H1 (cell line): ENCODE data around the gene PSD2. TPM values are rescaled to one million over a fixed set of nuclear protein-coding genes. Genes with fewer than 3 reads are reported as not detected.

ENCODE experiments used
- CTCF ChIA-PET: fragments of 300-600 bp; sonication (Branson Sonifier 250); formaldehyde crosslinking; loops from one replicate; lab custom pipeline; 2021; ENCODE audit not compliant: partially characterized antibody; lab: Charles Lee
- POLR2A ChIA-PET: fragments of 300-600 bp; sonication (Branson Sonifier 250); formaldehyde crosslinking; loops from one replicate; lab custom pipeline; 2021; ENCODE audit warnings: inconsistent platforms; ENCODE audit not compliant: partially characterized antibody; lab: Charles Lee
- DNase-seq, 2 experiments: peaks; one replicate each; pipeline versions ENCODE4 v3.0.0 to v3.0.0-alpha.2; 2010 to 2022; ENCODE audit warnings: low spot score in 2 of 2, low read depth in 1 of 2, mixed read lengths in 1 of 2
- FAIRE-seq: peaks from 2 replicates; lab custom pipeline; 2011; peaks lifted over from hg19 to GRCh38; lab: Jason Lieb, UNC
- H2AFZ ChIP-seq: 2 replicates; pipeline ENCODE4 v1.8.1; 2012; ENCODE audit warnings: low read length, inconsistent platforms
- H2AK5ac ChIP-seq: 2 replicates; pipeline ENCODE4 v1.6.1; 2013; ENCODE audit warnings: low read depth, low read length
- H2BK120ac ChIP-seq: replicated peaks from 2 replicates; pipeline ENCODE3; 2013; ENCODE audit warnings: low read depth, low read length, inconsistent platforms
- H2BK12ac ChIP-seq: 2 replicates; pipeline ENCODE4 v1.6.1; 2013; ENCODE audit warnings: low read depth, low read length
- H2BK15ac ChIP-seq: 2 replicates; pipeline ENCODE4 v1.6.1; 2013; ENCODE audit warnings: low read length
- H2BK20ac ChIP-seq: 2 replicates; pipeline ENCODE4 v1.6.1; 2013; ENCODE audit warnings: low read length
- H2BK5ac ChIP-seq: 2 replicates; pipeline ENCODE4 v1.6.1; 2013; ENCODE audit warnings: low read depth, low read length
- H3K14ac ChIP-seq: 2 replicates; pipeline ENCODE4 v1.6.1; 2013; ENCODE audit warnings: inconsistent platforms; ENCODE audit not compliant: insufficient read length
- H3K18ac ChIP-seq: 2 replicates; pipeline ENCODE4 v1.6.1; 2013; ENCODE audit warnings: low read length; ENCODE audit errors: extremely low read depth
- H3K23ac ChIP-seq: 2 replicates; pipeline ENCODE4 v1.6.1; 2013; ENCODE audit warnings: inconsistent platforms; ENCODE audit not compliant: insufficient read length
- H3K23me2 ChIP-seq: 2 replicates; pipeline ENCODE4 v1.6.1; 2013; ENCODE audit warnings: low read depth, low read length
- H3K27ac ChIP-seq: 2 replicates; pipeline ENCODE4 v1.6.1; 2011; ENCODE audit warnings: low read depth, low read length, inconsistent platforms
- H3K27me3 ChIP-seq, 4 experiments: replicated peaks in 1 of 4; 1 replicate in 1 of 4; 2 replicates in 3 of 4; pipeline versions ENCODE4 v1.6.1 to v1.8.1; 2011 to 2013; ENCODE audit warnings: low read length in 3 of 4, mild to moderate bottlenecking in 3 of 4, inconsistent platforms in 2 of 4, mixed read lengths in 2 of 4, moderate library complexity in 1 of 4; ENCODE audit not compliant: control insufficient read depth in 3 of 4, insufficient read depth in 3 of 4; ENCODE audit errors: extremely low read depth in 1 of 4
- H3K36me3 ChIP-seq, 4 experiments: 2 replicates each; pipeline versions ENCODE4 v1.6.1 to v1.8.1; 2011 to 2013; ENCODE audit warnings: mild to moderate bottlenecking in 4 of 4, low read length in 3 of 4, moderate library complexity in 2 of 4, control low read depth in 1 of 4, inconsistent platforms in 1 of 4; ENCODE audit not compliant: insufficient read depth in 4 of 4, control insufficient read depth in 2 of 4
- H3K4ac ChIP-seq: replicated peaks from 2 replicates; pipeline ENCODE3; 2013; ENCODE audit warnings: low read length, low read depth, mixed read lengths, inconsistent platforms; ENCODE audit not compliant: insufficient read length
- H3K4me1 ChIP-seq, 4 experiments: replicated peaks in 1 of 4; 1 replicate in 1 of 4; 2 replicates in 3 of 4; pipeline versions ENCODE4 v1.6.1 to v1.8.1; 2011 to 2013; ENCODE audit warnings: low read length in 3 of 4, inconsistent platforms in 2 of 4, mixed read lengths in 1 of 4; ENCODE audit not compliant: insufficient read depth in 4 of 4, control insufficient read depth in 3 of 4
- H3K4me2 ChIP-seq, 2 experiments: 2 replicates each; pipeline versions ENCODE4 v1.6.1 to v1.8.1; 2011 to 2013; ENCODE audit warnings: low read depth in 2 of 2, low read length in 2 of 2, control low read depth in 1 of 2, inconsistent platforms in 1 of 2, mild to moderate bottlenecking in 1 of 2; ENCODE audit not compliant: insufficient read depth in 1 of 2
- H3K4me3 ChIP-seq, 4 experiments: fragments of 200-600, 300-600 bp in 1 of 4; sonication (generic), shearing (Covaris generic), sonication (Bioruptor Twin) in 1 of 4; 2 replicates each; pipeline versions ENCODE4 v1.5.1 to v1.8.1; 2011 to 2016; ENCODE audit warnings: low read length in 4 of 4, low read depth in 3 of 4, control low read depth in 2 of 4, inconsistent platforms in 2 of 4, mild to moderate bottlenecking in 2 of 4, mixed read lengths in 1 of 4, moderate library complexity in 1 of 4; ENCODE audit not compliant: insufficient read depth in 2 of 4; ENCODE audit errors: extremely low read depth in 1 of 4
- H3K56ac ChIP-seq: replicated peaks from 2 replicates; pipeline ENCODE3; 2013; ENCODE audit warnings: low read depth, mild to moderate bottlenecking, mixed read lengths, low read length, inconsistent platforms; ENCODE audit not compliant: insufficient read length
- H3K79me1 ChIP-seq: 2 replicates; pipeline ENCODE4 v1.6.1; 2013; ENCODE audit warnings: low read depth, low read length, control low read depth
- H3K79me2 ChIP-seq, 2 experiments: 2 replicates each; pipeline versions ENCODE4 v1.6.1 to v1.8.1; 2012 to 2013; ENCODE audit warnings: low read length in 2 of 2, mild to moderate bottlenecking in 2 of 2, inconsistent platforms in 1 of 2; ENCODE audit not compliant: insufficient read depth in 2 of 2, control insufficient read depth in 1 of 2
- H3K9ac ChIP-seq, 4 experiments: replicated peaks in 1 of 4; 1 replicate in 1 of 4; 2 replicates in 3 of 4; pipeline versions ENCODE4 v1.6.1 to v1.8.1; 2011 to 2013; ENCODE audit warnings: low read depth in 3 of 4, low read length in 3 of 4, control low read depth in 2 of 4, mild to moderate bottlenecking in 2 of 4, moderate library complexity in 2 of 4, inconsistent platforms in 1 of 4; ENCODE audit errors: extremely low read depth in 1 of 4
- H3K9me3 ChIP-seq, 2 experiments: 2 replicates each; pipeline versions ENCODE4 v1.6.1 to v1.8.1; 2012 to 2013; ENCODE audit warnings: mild to moderate bottlenecking in 2 of 2, moderate library complexity in 2 of 2, control low read depth in 1 of 2, inconsistent platforms in 1 of 2, low read depth in 1 of 2, low read length in 1 of 2, mixed read lengths in 1 of 2; ENCODE audit not compliant: insufficient read depth in 2 of 2
- H4K20me1 ChIP-seq, 2 experiments: replicated peaks in 1 of 2; 2 replicates each; pipeline versions ENCODE3 to v1.8.1; 2011 to 2013; ENCODE audit warnings: inconsistent platforms in 2 of 2, low read length in 2 of 2, mild to moderate bottlenecking in 1 of 2; ENCODE audit not compliant: insufficient read depth in 2 of 2, control insufficient read depth in 1 of 2
- H4K5ac ChIP-seq: 2 replicates; pipeline ENCODE4 v1.6.1; 2013; ENCODE audit warnings: low read length, low read depth, mixed read lengths, inconsistent platforms; ENCODE audit not compliant: insufficient read length
- H4K8ac ChIP-seq: 2 replicates; pipeline ENCODE4 v1.8.0; 2013; ENCODE audit warnings: mild to moderate bottlenecking, moderate library complexity, low read length, inconsistent platforms; ENCODE audit not compliant: insufficient read depth; ENCODE audit errors: extremely low read depth
- H4K91ac ChIP-seq: replicated peaks from 2 replicates; pipeline ENCODE3; 2013; ENCODE audit warnings: low read length, mixed read lengths, inconsistent platforms; ENCODE audit not compliant: insufficient read length
- polyA plus RNA-seq, 7 experiments: library from polyadenylated mRNA; depleted of rRNA in 3 of 7; stranded (reverse) in 5 of 7; unstranded in 2 of 7; fragments of >200 nt in 5 of 7; fragments of 200-250 nt in 2 of 7; gene quantifications; 1 replicate in 5 of 7; 2 replicates in 1 of 7; 4 replicates in 1 of 7; pipeline versions ENCODE4 v1.2.1 to v1.2.3, GENCODE V29; 2011 to 2013; ENCODE audit warnings: missing spikeins in 2 of 7, mixed read lengths in 2 of 7
- total RNA-seq: library from RNA; stranded (reverse); fragmentation: NEBNext Ultra II Directional; extraction: Animal tissue kit (Norgen Biotek cat#: 25700); gene quantifications from 2 replicates; pipeline ENCODE4 v1.2.1, GENCODE V29; 2021
- TF ChIP-seq, protein P1 (sequence below): IDR thresholded peaks from 2 replicates; pipeline ENCODE4 v1.6.1; 2012; ENCODE audit warnings: inconsistent platforms
- TF ChIP-seq, protein P2 (sequence below): IDR thresholded peaks from 2 replicates; pipeline ENCODE4 v1.6.1; 2011; ENCODE audit warnings: low read length, improper control_type of control experiment

Gene PSD2
- total and polyA plus RNA-seq, 2 of the 8 experiments (the other 6 are each of a cell fraction or from before 2014, with no cell fraction given): 0.06 to 0.14 TPM

DNA sequence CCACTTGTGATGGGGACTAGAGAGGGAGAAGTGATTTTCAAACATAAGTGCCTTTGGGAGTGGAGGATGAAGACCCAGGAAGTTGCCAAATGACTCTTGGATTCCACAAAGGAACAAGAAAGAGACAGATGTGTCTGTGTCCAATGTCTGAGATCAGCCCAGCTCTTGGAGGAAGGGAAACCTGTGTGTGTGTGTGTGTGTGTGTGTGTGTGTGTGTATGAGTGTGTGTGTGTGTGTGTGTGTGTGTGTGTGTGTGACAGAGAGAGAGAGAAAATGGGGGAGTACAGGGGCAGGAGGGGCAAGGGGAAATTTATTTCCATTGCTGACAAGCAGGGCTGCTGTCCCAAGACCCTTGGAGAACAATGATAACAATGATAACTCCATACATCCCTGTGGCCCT, 72.0 kb downstream of the PSD2 start:
- H2BK120ac ChIP-seq: no peak overlapping the region
- H2BK20ac ChIP-seq: no peak overlapping the region
- no peak overlapping the region for H3K4me3 ChIP-seq
- no peak overlapping the region for H3K56ac ChIP-seq
- FAIRE-seq: no peak
- H3K9ac ChIP-seq: no peak overlapping the region
- no peaks in the 10 kb centered on the region; a peak in 1 of 7 replicates for H3K27me3 ChIP-seq
- H3K18ac ChIP-seq: no peak overlapping the region
- no peaks in the 10 kb centered on the region for H3K36me3 ChIP-seq
- H4K20me1 ChIP-seq: no peaks in the 10 kb centered on the region
- ChIA-PET CTCF (interaction anchor here (0.9 to 6.4 kb wide), 9 partner anchors 9 to 101 kb away, joined by 3 to 57 read pairs (median 4); no protein-coding TSS in a partner anchor), POLR2A (no interaction called here)
- H4K91ac ChIP-seq: no peak overlapping the region
- no peak overlapping the region for H4K5ac ChIP-seq
- no peak overlapping the region for H2AFZ ChIP-seq
- H2BK12ac ChIP-seq: no peak overlapping the region
- no peak overlapping the region for H4K8ac ChIP-seq
- no peaks in the 10 kb centered on the region; the same call in 1 of the 2 replicates for H3K23me2 ChIP-seq
- no peaks in the 10 kb centered on the region for H3K79me2 ChIP-seq
- H3K79me1 ChIP-seq: no peaks in the 10 kb centered on the region
- no peak overlapping the region for H3K4ac ChIP-seq
- H3K27ac ChIP-seq: no peak overlapping the region
- H2AK5ac ChIP-seq: no peak overlapping the region
- TF ChIP-seq, protein P1, sequence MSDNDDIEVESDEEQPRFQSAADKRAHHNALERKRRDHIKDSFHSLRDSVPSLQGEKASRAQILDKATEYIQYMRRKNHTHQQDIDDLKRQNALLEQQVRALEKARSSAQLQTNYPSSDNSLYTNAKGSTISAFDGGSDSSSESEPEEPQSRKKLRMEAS: no peak
- TF ChIP-seq, protein P2, sequence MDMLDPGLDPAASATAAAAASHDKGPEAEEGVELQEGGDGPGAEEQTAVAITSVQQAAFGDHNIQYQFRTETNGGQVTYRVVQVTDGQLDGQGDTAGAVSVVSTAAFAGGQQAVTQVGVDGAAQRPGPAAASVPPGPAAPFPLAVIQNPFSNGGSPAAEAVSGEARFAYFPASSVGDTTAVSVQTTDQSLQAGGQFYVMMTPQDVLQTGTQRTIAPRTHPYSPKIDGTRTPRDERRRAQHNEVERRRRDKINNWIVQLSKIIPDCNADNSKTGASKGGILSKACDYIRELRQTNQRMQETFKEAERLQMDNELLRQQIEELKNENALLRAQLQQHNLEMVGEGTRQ: no peak
- no peaks in the 10 kb centered on the region for H3K4me1 ChIP-seq
- H2BK5ac ChIP-seq: no peak overlapping the region
- H3K9me3 ChIP-seq: no peaks in the 10 kb centered on the region
- DNase-seq: no peak
- H3K4me2 ChIP-seq: no peak overlapping the region
- no peak overlapping the region for H3K14ac ChIP-seq
- H3K23ac ChIP-seq: no peak overlapping the region
- no peak overlapping the region for H2BK15ac ChIP-seq
